ENCODE data around the gene DR1. TPM values are rescaled to one million over a fixed set of nuclear protein-coding genes. Genes with fewer than 3 reads are reported as not detected.
"Not testable (repeated sequence)": the region's sequence is repeated elsewhere in the genome, so short reads cannot be mapped to it uniquely, and the experiment has no call there.

DR1 gene
- total and polyA plus RNA-seq, 10 donors, result 8.3 to 62.5 (median 50.3) TPM

GRCh38 chr1:93349231-93350135 lies 3.8 kb downstream of the DR1 start:
- Histone ChIP-seq H3K36me3 (peaks cover 0 to 28% (median 9%) of the 10 kb centered on the region in 6 donors), H3K9me3 (no peaks in the 10 kb centered on the region), H3K4me3 (peak overlapping the region; percentile 6 to 99 (median 96)), H3K27ac (peak overlapping the region in 1 of 8 donors; percentile 2), H3K27me3 (replicated peaks in 1 of 7) (no peaks in the 10 kb centered on the region), H3K4me1 (peaks cover 47 to 87% (median 72%) of the 10 kb centered on the region in 6 donors)
- WGBS, 5 donors, result 58 to 69% (median 66%) methylated on average over 7 of the region's 7 CpGs
- DNase-seq, result no peak
- intact Hi-C loops (cut with DNase I; ENCODE audit: low total_unique reads), result no loop called here
- no peak for TF ChIP-seq POLR2AphosphoS5 (IDR thresholded peaks at IDR 0.05)
- TF ChIP-seq POLR2A (IDR thresholded peaks at IDR 0.05), result no peak
- no peak for TF ChIP-seq CTCF (IDR thresholded peaks at IDR 0.05 in 8 of 11, conservative IDR thresholded peaks at IDR 0.05 in 3 of 11)

GRCh38 chr1:93350322-93350721 lies 4.6 kb downstream of the DR1 start:
- H3K36me3 ChIP-seq, result peaks cover 0 to 36% (median 17%) of the 10 kb centered on the region in 6 donors
- no peak for DNase-seq
- intact Hi-C loops (cut with DNase I; ENCODE audit: low total_unique reads), result no loop called here
- 71 to 88% (median 80%) methylated on average over 1 of the region's 1 CpG for WGBS, 5 donors
- no peak overlapping the region for H3K27ac ChIP-seq
- TF ChIP-seq POLR2AphosphoS5 (IDR thresholded peaks at IDR 0.05), result no peak
- no peak for TF ChIP-seq CTCF (IDR thresholded peaks at IDR 0.05 in 8 of 11, conservative IDR thresholded peaks at IDR 0.05 in 3 of 11)
- no peak for TF ChIP-seq POLR2A (IDR thresholded peaks at IDR 0.05)
- peaks cover 47 to 87% (median 76%) of the 10 kb centered on the region in 6 donors for H3K4me1 ChIP-seq
- no peaks in the 10 kb centered on the region for H3K27me3 ChIP-seq (replicated peaks in 1 of 7)
- H3K4me3 ChIP-seq, result peak overlapping the region in 2 of 8 donors; percentile 98
- H3K9me3 ChIP-seq, result no peaks in the 10 kb centered on the region

GRCh38 chr1:93350875-93351274 lies 5.2 kb downstream of the DR1 start:
- H3K9me3 ChIP-seq, result no peaks in the 10 kb centered on the region
- H3K27ac ChIP-seq, result no peak overlapping the region
- DNase-seq, result no peak
- peaks cover under 1 to 42% (median 22%) of the 10 kb centered on the region in 6 donors for H3K36me3 ChIP-seq
- intact Hi-C loops (cut with DNase I; ENCODE audit: low total_unique reads), result no loop called here
- no peaks in the 10 kb centered on the region for H3K27me3 ChIP-seq (replicated peaks in 1 of 7)
- WGBS, 5 donors, result 74 to 87% (median 81%) methylated on average over 1 of the region's 1 CpG
- H3K4me1 ChIP-seq, result peaks cover 47 to 93% (median 82%) of the 10 kb centered on the region in 6 donors
- TF ChIP-seq POLR2AphosphoS5 (IDR thresholded peaks at IDR 0.05) (no peak), POLR2A (IDR thresholded peaks at IDR 0.05) (no peak), CTCF (IDR thresholded peaks at IDR 0.05 in 8 of 11, conservative IDR thresholded peaks at IDR 0.05 in 3 of 11) (no peak)
- H3K4me3 ChIP-seq, result no peak overlapping the region

GRCh38 chr1:93351346-93351745 lies 5.6 kb downstream of the DR1 start:
- Histone ChIP-seq H3K36me3 (peaks cover 4 to 47% (median 26%) of the 10 kb centered on the region in 6 donors), H3K4me1 (peaks cover 47 to 98% (median 84%) of the 10 kb centered on the region in 6 donors)
- DNase-seq; intact Hi-C loops (cut with DNase I; ENCODE audit: low total_unique reads); H3K9me3 ChIP-seq; H3K27ac ChIP-seq; H3K27me3 ChIP-seq (replicated peaks in 1 of 7); H3K4me3 ChIP-seq: not testable (repeated sequence)
- 77 to 91% (median 84%) methylated on average over 7 of the region's 7 CpGs for WGBS, 5 donors
